Right lobe of liver (tissue), 4 donors: Measurements from ENCODE around the gene SWAP70.

ENCODE experiments used
- POLR2A ChIP-seq: fragments of 450-650 bp; IDR thresholded peaks from one replicate; pipeline ENCODE4 v1.6.1; 2017; ENCODE audit warnings: antibody characterized with exemption, mild to moderate bottlenecking
- TF ChIP-seq, protein P1 (sequence below), 4 donors: fragments of 200-600 bp in 3 of 4; fragments of 450-650 bp in 1 of 4; IDR thresholded peaks; one replicate each; pipeline versions ENCODE4 v1.5.1 to v1.8.0; 2016 to 2022; ENCODE audit warnings: antibody characterized with exemption in 4 of 4, mild to moderate bottlenecking in 2 of 4
- donor health status: DM: no; HTN: no; CAD: no.
- donor health status: DM: no; HTN: no; CAD: no.
- donor health status: DM: no; HTN: yes; CAD: no.

DNA sequence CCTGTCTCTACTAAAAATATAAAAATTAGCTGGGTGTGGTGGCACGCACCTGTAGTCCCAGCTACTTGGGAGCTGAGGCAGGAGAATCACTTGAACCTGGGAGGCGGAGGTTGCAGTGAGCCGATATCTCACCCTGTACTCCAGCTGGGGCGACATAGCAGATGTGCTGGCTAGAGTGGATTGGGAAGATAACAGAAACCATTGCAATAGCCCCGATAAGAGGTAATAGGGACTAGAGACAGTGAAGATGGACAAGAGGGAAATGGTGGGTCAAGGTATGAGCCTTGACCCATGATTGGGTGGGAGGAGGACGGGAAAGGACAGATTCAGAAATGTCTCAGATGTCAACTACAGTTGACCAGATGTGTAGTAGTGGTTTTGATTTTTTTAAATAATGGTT is 6.1 kb downstream of the SWAP70 start:
- TF ChIP-seq POLR2A: no peak
- TF ChIP-seq, protein P1, sequence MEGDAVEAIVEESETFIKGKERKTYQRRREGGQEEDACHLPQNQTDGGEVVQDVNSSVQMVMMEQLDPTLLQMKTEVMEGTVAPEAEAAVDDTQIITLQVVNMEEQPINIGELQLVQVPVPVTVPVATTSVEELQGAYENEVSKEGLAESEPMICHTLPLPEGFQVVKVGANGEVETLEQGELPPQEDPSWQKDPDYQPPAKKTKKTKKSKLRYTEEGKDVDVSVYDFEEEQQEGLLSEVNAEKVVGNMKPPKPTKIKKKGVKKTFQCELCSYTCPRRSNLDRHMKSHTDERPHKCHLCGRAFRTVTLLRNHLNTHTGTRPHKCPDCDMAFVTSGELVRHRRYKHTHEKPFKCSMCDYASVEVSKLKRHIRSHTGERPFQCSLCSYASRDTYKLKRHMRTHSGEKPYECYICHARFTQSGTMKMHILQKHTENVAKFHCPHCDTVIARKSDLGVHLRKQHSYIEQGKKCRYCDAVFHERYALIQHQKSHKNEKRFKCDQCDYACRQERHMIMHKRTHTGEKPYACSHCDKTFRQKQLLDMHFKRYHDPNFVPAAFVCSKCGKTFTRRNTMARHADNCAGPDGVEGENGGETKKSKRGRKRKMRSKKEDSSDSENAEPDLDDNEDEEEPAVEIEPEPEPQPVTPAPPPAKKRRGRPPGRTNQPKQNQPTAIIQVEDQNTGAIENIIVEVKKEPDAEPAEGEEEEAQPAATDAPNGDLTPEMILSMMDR (IDR thresholded peaks at IDR 0.05): no peak
